B cell (primary cell): ENCODE measurements around the gene SLC29A4. TPM values are rescaled to one million over a fixed set of nuclear protein-coding genes. Genes with fewer than 3 reads are reported as not detected.

ENCODE experiments used
- ATAC-seq: fragments of 200-7000 bp; cut with Tn5 transposase; one replicate; pipeline ENCODE4 v1.10.0; 2021; ENCODE audit warnings: low read depth, mild to moderate bottlenecking, moderate number of reproducible peaks, moderate library complexity
- CTCF ChIA-PET: fragments of 350-600 bp; sonication (Branson Sonifier 250); formaldehyde crosslinking; loops from one replicate; lab custom pipeline; 2021; ENCODE audit warnings: antibody characterized with exemption, inconsistent platforms; lab: Charles Lee
- POLR2A ChIA-PET: fragments of 350-600 bp; sonication (Branson Sonifier 250); formaldehyde crosslinking; loops from one replicate; lab custom pipeline; 2021; ENCODE audit warnings: antibody characterized with exemption; lab: Charles Lee
- DNase-seq: peaks from one replicate; pipeline ENCODE4 v3.0.0; 2013
- H2AFZ ChIP-seq: 2 replicates; pipeline ENCODE4 v1.6.1; 2012; ENCODE audit warnings: mild to moderate bottlenecking, low read depth, low read length; ENCODE audit not compliant: insufficient read depth, poor library complexity, severe bottlenecking
- H3K27ac ChIP-seq, 2 donors: 1 replicate in 1 of 2; 2 replicates in 1 of 2; pipeline ENCODE4 v1.5.1; 2012 to 2013; ENCODE audit warnings: low read length in 2 of 2, mild to moderate bottlenecking in 2 of 2, moderate library complexity in 1 of 2
- H3K27me3 ChIP-seq, 4 experiments: fragments of 200-600 bp in 1 of 4; sonication (generic) in 1 of 4; replicated peaks in 1 of 4; 1 replicate in 2 of 4; 2 replicates in 2 of 4; pipeline versions ENCODE4 v1.6.1 to v1.7.0; 2013 to 2016; ENCODE audit warnings: low read length in 3 of 4, mild to moderate bottlenecking in 2 of 4, mixed read lengths in 1 of 4, moderate library complexity in 1 of 4; ENCODE audit not compliant: insufficient read depth in 4 of 4, control insufficient read depth in 3 of 4; ENCODE audit errors: control extremely low read depth in 1 of 4
- H3K36me3 ChIP-seq, 2 experiments: replicated peaks in 1 of 2; 1 replicate in 1 of 2; 2 replicates in 1 of 2; pipeline versions ENCODE4 v1.6.1 to v1.7.1; 2013; ENCODE audit warnings: low read length in 1 of 2; ENCODE audit not compliant: insufficient read depth in 2 of 2, control insufficient read depth in 1 of 2; ENCODE audit errors: control extremely low read depth in 1 of 2, extremely low read depth in 1 of 2
- H3K4me1 ChIP-seq, 2 donors: fragments of 200-600 bp in 1 of 2; sonication (generic) in 1 of 2; 1 replicate in 1 of 2; 2 replicates in 1 of 2; pipeline versions ENCODE4 v1.5.1 to v1.6.1; 2013 to 2017; ENCODE audit warnings: low read length in 2 of 2; ENCODE audit not compliant: control insufficient read depth in 2 of 2, insufficient read depth in 2 of 2
- H3K4me2 ChIP-seq: replicated peaks from 2 replicates; pipeline ENCODE3; 2012; ENCODE audit warnings: mild to moderate bottlenecking, low read depth, low read length; ENCODE audit not compliant: poor library complexity, severe bottlenecking
- H3K4me3 ChIP-seq, 5 experiments: fragments of 200-600 bp in 1 of 5; sonication (generic) in 1 of 5; 1 replicate in 3 of 5; 2 replicates in 2 of 5; pipeline versions ENCODE4 v1.5.1 to v1.7.0; 2011 to 2016; ENCODE audit warnings: low read length in 4 of 5, mild to moderate bottlenecking in 4 of 5, low read depth in 2 of 5, control low read depth in 1 of 5, moderate library complexity in 1 of 5; ENCODE audit not compliant: insufficient read depth in 1 of 5; ENCODE audit errors: control extremely low read depth in 1 of 5, extremely low read depth in 1 of 5
- H3K79me2 ChIP-seq: fragments of 200-600 bp; sonication (generic); one replicate; pipeline ENCODE4 v1.6.0; 2016; ENCODE audit warnings: low read length; ENCODE audit not compliant: control insufficient read depth, insufficient read depth
- H3K9ac ChIP-seq: fragments of 200-600 bp; sonication (generic); 2 replicates; pipeline ENCODE4 v1.6.1; 2017; ENCODE audit warnings: mild to moderate bottlenecking, low read length, moderate library complexity
- H3K9me3 ChIP-seq, 3 donors: one replicate each; pipeline versions ENCODE4 v1.6.1 to v1.7.1; 2013; ENCODE audit warnings: low read length in 2 of 3; ENCODE audit not compliant: control insufficient read depth in 2 of 3, insufficient read depth in 1 of 3; ENCODE audit errors: control extremely low read depth in 1 of 3
- H4K20me1 ChIP-seq: 2 replicates; pipeline ENCODE4 v1.6.0; 2012; ENCODE audit warnings: mild to moderate bottlenecking, low read length; ENCODE audit not compliant: insufficient read depth, control insufficient read depth, poor library complexity, severe bottlenecking
- H3K27ac Mint-ChIP-seq: one replicate; pipeline ENCODE4 v1.8.0; 2021; ENCODE audit warnings: mixed read lengths
- H3K27me3 Mint-ChIP-seq: one replicate; pipeline ENCODE4 v1.8.0; 2021; ENCODE audit warnings: mixed read lengths
- H3K4me1 Mint-ChIP-seq: one replicate; pipeline ENCODE4 v1.8.0; 2021; ENCODE audit warnings: mixed read lengths
- H3K4me3 Mint-ChIP-seq: one replicate; pipeline ENCODE4 v1.8.0; 2021; ENCODE audit warnings: mixed read lengths
- H3K9me3 Mint-ChIP-seq: one replicate; pipeline ENCODE4 v1.8.0; 2022; ENCODE audit warnings: mixed read lengths; ENCODE audit not compliant: insufficient read depth
- EZH2 ChIP-seq: IDR thresholded peaks from 2 replicates; pipeline ENCODE4 v1.6.1; 2012; ENCODE audit warnings: borderline replicate concordance, low read depth, mild to moderate bottlenecking, moderate library complexity, low read length; ENCODE audit not compliant: insufficient read depth, poor library complexity, severe bottlenecking
- WGBS: methylation state at CpG from one replicate; pipeline ENCODE4 v1.1.5; 2013; ENCODE audit warnings: missing lambda C conversion rate; ENCODE audit not compliant: insufficient coverage; 5-methylcytosine and 5-hydroxymethylcytosine counted together
- intact Hi-C: fragments of 100-400 bp; cut with micrococcal nuclease; formaldehyde crosslinking; loops from one replicate; pipeline ENCODE4 v1.10.0; 2022
- polyA plus RNA-seq: library from polyadenylated mRNA; depleted of rRNA; stranded (reverse); fragments of >200 nt; gene quantifications from 2 replicates; pipeline ENCODE4 v1.2.3, GENCODE V29; 2012
- total RNA-seq, 2 donors: library from RNA; stranded (reverse); fragments of 120-200 nt in 1 of 2; gene quantifications; 1 replicate in 1 of 2; 2 replicates in 1 of 2; pipeline versions ENCODE4 v1.2.3 to v1.2.4, GENCODE V29; 2013 to 2022
- TF ChIP-seq, protein P1 (sequence below): fragments of 200-600 bp; IDR thresholded peaks from one replicate; pipeline ENCODE4 v1.8.0; 2022; ENCODE audit warnings: antibody characterized with exemption, mild to moderate bottlenecking

SLC29A4 gene
- total and polyA plus RNA-seq, 2 donors (not counting 1 experiment from before 2014, with no cell fraction given), result 0.21 to 0.67 TPM

DNA sequence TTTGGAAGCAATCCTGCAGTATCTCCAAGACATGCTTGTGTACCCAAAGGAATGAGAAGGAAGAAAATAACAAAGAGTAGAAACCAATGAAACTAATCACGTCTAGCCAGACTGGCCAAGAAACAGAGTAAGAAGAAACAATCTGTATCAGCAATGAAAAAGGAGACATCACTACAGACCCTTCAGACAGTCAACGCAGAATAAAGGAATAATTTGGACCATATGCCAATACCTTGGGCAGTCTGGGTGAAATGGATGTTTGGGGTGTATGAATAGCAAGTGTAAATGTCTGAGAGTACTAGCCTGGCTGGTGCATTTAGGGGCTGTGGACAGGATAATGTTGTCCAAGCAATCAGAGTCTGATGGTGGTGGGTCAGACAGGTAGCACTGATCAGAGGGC lies 61.1 kb downstream of the SLC29A4 start:
- peaks cover 6% of the 10 kb centered on the region for H4K20me1 ChIP-seq
- no peak overlapping the region for H3K4me2 ChIP-seq
- Mint-ChIP-seq H3K9me3 (peaks cover 6% of the 10 kb centered on the region), H3K4me1 (no peaks in the 10 kb centered on the region), H3K4me3 (no peak overlapping the region), H3K27ac (no peak overlapping the region), H3K27me3 (no peaks in the 10 kb centered on the region)
- CTCF ChIA-PET, result no interaction called here
- ATAC-seq (no peak), DNase-seq (no peak)
- no peaks in the 10 kb centered on the region for H3K79me2 ChIP-seq
- peaks cover 0 to 39% (median 18%) of the 10 kb centered on the region in 3 donors for H3K9me3 ChIP-seq
- POLR2A ChIA-PET, result no interaction called here
- no CpG with 5 or more reads among the region's 2 CpGs for WGBS
- H3K4me1 ChIP-seq, result no peaks in the 10 kb centered on the region
- H3K36me3 ChIP-seq, result peaks cover 2 to 52% of the 10 kb centered on the region in 2 experiments
- H2AFZ ChIP-seq, result no peak overlapping the region
- no peak for TF ChIP-seq EZH2
- TF ChIP-seq, protein P1, sequence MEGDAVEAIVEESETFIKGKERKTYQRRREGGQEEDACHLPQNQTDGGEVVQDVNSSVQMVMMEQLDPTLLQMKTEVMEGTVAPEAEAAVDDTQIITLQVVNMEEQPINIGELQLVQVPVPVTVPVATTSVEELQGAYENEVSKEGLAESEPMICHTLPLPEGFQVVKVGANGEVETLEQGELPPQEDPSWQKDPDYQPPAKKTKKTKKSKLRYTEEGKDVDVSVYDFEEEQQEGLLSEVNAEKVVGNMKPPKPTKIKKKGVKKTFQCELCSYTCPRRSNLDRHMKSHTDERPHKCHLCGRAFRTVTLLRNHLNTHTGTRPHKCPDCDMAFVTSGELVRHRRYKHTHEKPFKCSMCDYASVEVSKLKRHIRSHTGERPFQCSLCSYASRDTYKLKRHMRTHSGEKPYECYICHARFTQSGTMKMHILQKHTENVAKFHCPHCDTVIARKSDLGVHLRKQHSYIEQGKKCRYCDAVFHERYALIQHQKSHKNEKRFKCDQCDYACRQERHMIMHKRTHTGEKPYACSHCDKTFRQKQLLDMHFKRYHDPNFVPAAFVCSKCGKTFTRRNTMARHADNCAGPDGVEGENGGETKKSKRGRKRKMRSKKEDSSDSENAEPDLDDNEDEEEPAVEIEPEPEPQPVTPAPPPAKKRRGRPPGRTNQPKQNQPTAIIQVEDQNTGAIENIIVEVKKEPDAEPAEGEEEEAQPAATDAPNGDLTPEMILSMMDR, result no peak
- no peak overlapping the region for H3K27ac ChIP-seq
- intact Hi-C loops, result no loop called here
- no peak overlapping the region for H3K9ac ChIP-seq
- no peak overlapping the region for H3K4me3 ChIP-seq
- no peaks in the 10 kb centered on the region for H3K27me3 ChIP-seq

DNA sequence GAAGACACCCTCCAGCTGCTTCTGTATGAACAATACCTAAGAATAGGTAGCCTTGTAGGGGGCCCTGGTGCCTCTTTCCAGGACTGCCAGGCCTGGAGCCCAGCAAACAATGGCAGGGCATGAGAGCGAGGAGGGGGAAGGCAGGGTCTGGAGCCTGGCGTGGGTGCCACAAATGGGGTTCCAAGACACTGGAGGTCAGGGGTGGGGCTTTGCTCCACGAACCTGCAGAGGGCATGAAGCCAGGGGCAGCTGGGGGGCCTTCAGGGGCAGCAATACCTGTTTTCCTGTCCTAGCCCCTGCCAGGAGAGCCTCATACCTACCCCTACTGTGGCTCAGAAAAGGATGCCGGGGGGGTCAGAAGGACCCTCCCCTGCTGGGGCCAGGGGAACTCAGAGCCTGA lies 61.6 kb downstream of the SLC29A4 start:
- no peak overlapping the region for H3K4me3 ChIP-seq
- no peak for TF ChIP-seq EZH2
- TF ChIP-seq, protein P1, result no peak
- H3K9me3 Mint-ChIP-seq, result peaks cover 6% of the 10 kb centered on the region
- no peak overlapping the region for H2AFZ ChIP-seq
- POLR2A ChIA-PET, result no interaction called here
- DNase-seq, result no peak
- intact Hi-C loops, result no loop called here
- no peaks in the 10 kb centered on the region for H3K4me1 Mint-ChIP-seq
- no peak overlapping the region for H3K9ac ChIP-seq
- H3K4me3 Mint-ChIP-seq, result no peak overlapping the region
- H4K20me1 ChIP-seq, result peaks cover 6% of the 10 kb centered on the region
- no peaks in the 10 kb centered on the region for H3K27me3 ChIP-seq
- peaks cover 0 to 39% (median 18%) of the 10 kb centered on the region in 3 donors for H3K9me3 ChIP-seq
- no peak overlapping the region for H3K27ac Mint-ChIP-seq
- H3K36me3 ChIP-seq, result peaks cover 2 to 54% of the 10 kb centered on the region in 2 experiments
- no peaks in the 10 kb centered on the region for H3K27me3 Mint-ChIP-seq
- H3K79me2 ChIP-seq, result no peaks in the 10 kb centered on the region
- H3K4me2 ChIP-seq, result no peak overlapping the region
- CTCF ChIA-PET, result no interaction called here
- no peak overlapping the region for H3K27ac ChIP-seq
- ATAC-seq, result no peak
- H3K4me1 ChIP-seq, result no peaks in the 10 kb centered on the region
- 98% methylated on average over 4 of the region's 4 CpGs for WGBS
